Neuronal stem cell (in vitro differentiated cells): ENCODE measurements around the gene XYLT1.

Experiments
- DNase-seq: peaks from one replicate; pipeline ENCODE4 v3.0.0-alpha.2; 2013; ENCODE audit warnings: low spot score
- H2AFZ ChIP-seq: one replicate; pipeline ENCODE4 v1.6.1; 2013; ENCODE audit warnings: mild to moderate bottlenecking, low read length, inconsistent platforms
- H2AK5ac ChIP-seq: 2 replicates; pipeline ENCODE4 v1.6.1; 2013; ENCODE audit warnings: low read depth, mild to moderate bottlenecking, inconsistent platforms, low read length, moderate library complexity, mixed read lengths
- H2BK120ac ChIP-seq: 2 replicates; pipeline ENCODE4 v1.6.1; 2013; ENCODE audit warnings: low read depth, mild to moderate bottlenecking, inconsistent platforms, low read length, moderate library complexity, mixed read lengths
- H2BK12ac ChIP-seq: one replicate; pipeline ENCODE4 v1.6.1; 2013; ENCODE audit warnings: low read length, inconsistent platforms
- H2BK15ac ChIP-seq: 2 replicates; pipeline ENCODE4 v1.6.1; 2013; ENCODE audit warnings: mild to moderate bottlenecking, low read length, inconsistent platforms, mixed read lengths
- H2BK5ac ChIP-seq: one replicate; pipeline ENCODE4 v1.6.1; 2013; ENCODE audit warnings: inconsistent platforms, mild to moderate bottlenecking, low read length, moderate library complexity
- H3K14ac ChIP-seq: one replicate; pipeline ENCODE4 v1.6.1; 2013; ENCODE audit warnings: low read length, inconsistent platforms
- H3K18ac ChIP-seq: 2 replicates; pipeline ENCODE4 v1.6.1; 2013; ENCODE audit warnings: low read length, inconsistent platforms
- H3K23ac ChIP-seq: 2 replicates; pipeline ENCODE4 v1.6.1; 2013; ENCODE audit warnings: low read depth, mild to moderate bottlenecking, mixed read lengths, low read length, inconsistent platforms; ENCODE audit not compliant: poor library complexity
- H3K27ac ChIP-seq: replicated peaks from 3 replicates; pipeline ENCODE4 v1.5.1; 2013; ENCODE audit warnings: low read length, inconsistent platforms
- H3K27me3 ChIP-seq, 3 experiments: 2 replicates each; pipeline ENCODE4 v1.6.1; 2013; ENCODE audit warnings: low read length in 3 of 3, mild to moderate bottlenecking in 2 of 3, inconsistent platforms in 1 of 3, low read depth in 1 of 3, mixed read lengths in 1 of 3, moderate library complexity in 1 of 3; ENCODE audit not compliant: control insufficient read depth in 3 of 3, insufficient read depth in 3 of 3
- H3K36me3 ChIP-seq, 2 donors: replicated peaks in 1 of 2; 2 replicates each; pipeline ENCODE4 v1.6.1; 2013; ENCODE audit warnings: low read length in 2 of 2; ENCODE audit not compliant: control insufficient read depth in 2 of 2, insufficient read depth in 2 of 2
- H3K4ac ChIP-seq: 2 replicates; pipeline ENCODE4 v1.6.1; 2013; ENCODE audit warnings: inconsistent platforms, mild to moderate bottlenecking, low read length, moderate library complexity
- H3K4me1 ChIP-seq, 2 donors: 1 replicate in 1 of 2; 2 replicates in 1 of 2; pipeline ENCODE4 v1.6.1; 2013; ENCODE audit warnings: low read length in 2 of 2, low read depth in 1 of 2; ENCODE audit not compliant: control insufficient read depth in 2 of 2, insufficient read depth in 1 of 2
- H3K4me2 ChIP-seq: one replicate; pipeline ENCODE4 v1.6.1; 2013; ENCODE audit warnings: mild to moderate bottlenecking, low read length, inconsistent platforms; ENCODE audit not compliant: insufficient read depth, poor library complexity, severe bottlenecking
- H3K4me3 ChIP-seq, 2 donors: 2 replicates each; pipeline ENCODE4 v1.5.1; 2013; ENCODE audit warnings: low read length in 2 of 2, mild to moderate bottlenecking in 2 of 2, inconsistent platforms in 1 of 2, moderate library complexity in 1 of 2
- H3K79me1 ChIP-seq: one replicate; pipeline ENCODE4 v1.6.1; 2013; ENCODE audit warnings: low read depth, mild to moderate bottlenecking, inconsistent platforms, low read length, moderate library complexity
- H3K9ac ChIP-seq: one replicate; pipeline ENCODE4 v1.6.1; 2013; ENCODE audit warnings: mild to moderate bottlenecking, low read depth, low read length, inconsistent platforms; ENCODE audit not compliant: poor library complexity
- H3K9me3 ChIP-seq, 2 donors: replicated peaks in 1 of 2; 2 replicates each; pipeline versions ENCODE3 to v1.6.1; 2013; ENCODE audit warnings: low read length in 2 of 2, mild to moderate bottlenecking in 2 of 2, inconsistent platforms in 1 of 2, low read depth in 1 of 2, mixed read lengths in 1 of 2, moderate library complexity in 1 of 2; ENCODE audit not compliant: control insufficient read depth in 2 of 2, insufficient read depth in 1 of 2
- H4K8ac ChIP-seq: one replicate; pipeline ENCODE4 v1.6.1; 2013; ENCODE audit warnings: low read depth, mild to moderate bottlenecking, inconsistent platforms, low read length, moderate library complexity
- H4K91ac ChIP-seq: one replicate; pipeline ENCODE4 v1.6.1; 2013; ENCODE audit warnings: low read length, low read depth, mild to moderate bottlenecking, inconsistent platforms; ENCODE audit not compliant: poor library complexity
- WGBS, 2 donors: extraction: QIAGEN DNeasy Blood & Tissue Kit; methylation state at CpG; one replicate each; pipeline ENCODE4 v1.1.7; 2013; ENCODE audit warnings: missing lambda C conversion rate in 2 of 2, mixed read lengths in 1 of 2; ENCODE audit not compliant: insufficient read length in 2 of 2, insufficient replicate concordance in 1 of 2; ENCODE audit errors: extremely low coverage in 2 of 2; 5-methylcytosine and 5-hydroxymethylcytosine counted together

The XYLT1 gene

GRCh38 chr16:17350207-17350606 is 120.6 kb downstream of the XYLT1 start:
- no peak overlapping the region for H3K23ac ChIP-seq
- H3K9me3 ChIP-seq, result no peaks in the 10 kb centered on the region
- no peak overlapping the region for H3K4ac ChIP-seq
- no peak overlapping the region for H2AFZ ChIP-seq
- no peak overlapping the region for H2BK15ac ChIP-seq
- no peak overlapping the region for H3K9ac ChIP-seq
- no CpG with 5 or more reads among the region's 4 CpGs for WGBS, 2 donors
- no peak for DNase-seq
- H2BK5ac ChIP-seq, result no peak overlapping the region
- no peak overlapping the region for H2AK5ac ChIP-seq
- no peak overlapping the region for H3K18ac ChIP-seq
- H2BK12ac ChIP-seq, result no peak overlapping the region
- no peak overlapping the region for H3K27ac ChIP-seq
- no peak overlapping the region for H3K4me2 ChIP-seq
- no peak overlapping the region for H4K91ac ChIP-seq
- H4K8ac ChIP-seq, result no peak overlapping the region
- H3K4me1 ChIP-seq, result peaks cover 0 to 9% of the 10 kb centered on the region in 2 donors
- no peak overlapping the region for H3K4me3 ChIP-seq
- H3K79me1 ChIP-seq, result no peaks in the 10 kb centered on the region
- no peak overlapping the region for H2BK120ac ChIP-seq
- H3K27me3 ChIP-seq, result no peaks in the 10 kb centered on the region
- H3K36me3 ChIP-seq, result no peaks in the 10 kb centered on the region
- no peak overlapping the region for H3K14ac ChIP-seq

GRCh38 chr16:17348826-17349225 is 121.9 kb downstream of the XYLT1 start:
- WGBS, 2 donors, result no CpG with 5 or more reads among the region's 11 CpGs
- Histone ChIP-seq H3K4me1 (no peaks in the 10 kb centered on the region), H3K4me3 (no peak overlapping the region), H2AK5ac (no peak overlapping the region), H3K18ac (no peak overlapping the region), H3K27ac (no peak overlapping the region), H3K27me3 (no peaks in the 10 kb centered on the region), H2BK15ac (no peak overlapping the region), H3K23ac (no peak overlapping the region), H2BK5ac (no peak overlapping the region), H3K9me3 (no peaks in the 10 kb centered on the region), H3K14ac (no peak overlapping the region), H3K36me3 (no peaks in the 10 kb centered on the region), H3K4ac (no peak overlapping the region), H4K8ac (no peak overlapping the region), H3K79me1 (no peaks in the 10 kb centered on the region), H3K4me2 (no peak overlapping the region), H2BK12ac (no peak overlapping the region), H3K9ac (no peak overlapping the region), H2BK120ac (no peak overlapping the region), H4K91ac (no peak overlapping the region), H2AFZ (no peak overlapping the region)
- no peak for DNase-seq

- Histone ChIP-seq H2AK5ac (peak overlapping the region; percentile 27), H3K23ac (no peak overlapping the region), H3K9ac (no peak overlapping the region), H4K8ac (no peak overlapping the region), H3K36me3 (no peaks in the 10 kb centered on the region), H3K14ac (no peak overlapping the region), H2BK5ac (no peak overlapping the region), H3K9me3 (no peaks in the 10 kb centered on the region), H3K4me3 (no peak overlapping the region), H2BK15ac (no peak overlapping the region), H3K27me3 (no peaks in the 10 kb centered on the region), H2AFZ (no peak overlapping the region), H3K79me1 (no peaks in the 10 kb centered on the region), H2BK12ac (peak overlapping the region; percentile 86), H2BK120ac (no peak overlapping the region), H3K27ac (no peak overlapping the region), H3K4ac (no peak overlapping the region), H4K91ac (no peak overlapping the region), H3K4me1 (no peaks in the 10 kb centered on the region), H3K18ac (no peak overlapping the region), H3K4me2 (no peak overlapping the region)
- DNase-seq, result no peak
- WGBS, 2 donors, result no CpG with 5 or more reads among the region's 11 CpGs
Measured at GRCh38 chr16:17348042-17348783, 122.5 kb downstream of the XYLT1 start.

- Histone ChIP-seq H3K23ac (no peak overlapping the region), H3K9me3 (no peaks in the 10 kb centered on the region), H2BK12ac (no peak overlapping the region), H3K79me1 (no peaks in the 10 kb centered on the region), H3K27ac (no peak overlapping the region), H2AK5ac (no peak overlapping the region), H3K4ac (no peak overlapping the region), H3K4me3 (no peak overlapping the region), H4K8ac (no peak overlapping the region), H2BK5ac (no peak overlapping the region), H3K9ac (no peak overlapping the region), H2BK120ac (no peak overlapping the region), H2AFZ (no peak overlapping the region), H3K4me1 (no peaks in the 10 kb centered on the region), H3K36me3 (no peaks in the 10 kb centered on the region), H3K18ac (no peak overlapping the region), H3K4me2 (no peak overlapping the region), H2BK15ac (no peak overlapping the region), H3K14ac (no peak overlapping the region), H3K27me3 (no peaks in the 10 kb centered on the region), H4K91ac (no peak overlapping the region)
- WGBS, 2 donors, result no CpG with 5 or more reads among the region's 5 CpGs
- no peak for DNase-seq
Measured at GRCh38 chr16:17347624-17348023, 123.1 kb downstream of the XYLT1 start.
